ENCODE measurements around the gene CHCHD6. TPM values are rescaled to one million over a fixed set of nuclear protein-coding genes. Genes with fewer than 3 reads are reported as not detected.

Gene CHCHD6
- total and polyA plus RNA-seq, 2 donors from 2014 or later = 10.7 to 35.2 TPM

GRCh38 chr3:127003175-127003555, 299.1 kb downstream of the CHCHD6 start:
- DNase-seq (no peak), FAIRE-seq (no peak)
- no peaks in the 10 kb centered on the region for H3K9me3 ChIP-seq (ENCODE audit: control insufficient read depth in 2 of 3, insufficient read depth in 1 of 3, low read length in 3 of 3)
- H3K9ac ChIP-seq (ENCODE audit: low read length in 3 of 3) = no peak overlapping the region
- no peak overlapping the region for H3K27ac ChIP-seq (ENCODE audit: low read depth in 2 of 2, low read length in 2 of 2)
- H3K4me3 ChIP-seq (ENCODE audit: low read length in 3 of 3) = no peak overlapping the region
- intact Hi-C loops (cut with DNase I) = no loop called here
- peaks cover 0 to 15% (median 0%) of the 10 kb centered on the region in 3 donors for H3K4me1 ChIP-seq (ENCODE audit: control insufficient read depth in 2 of 3, insufficient read depth in 2 of 3, low read depth in 1 of 3, low read length in 3 of 3)
- no peaks in the 10 kb centered on the region for H3K36me3 ChIP-seq (ENCODE audit: control insufficient read depth in 2 of 3, insufficient read depth in 3 of 3, low read length in 3 of 3)
- no peak for TF ChIP-seq CTCF (IDR thresholded peaks at IDR 0.05; ENCODE audit: borderline replicate concordance, extremely low read depth, insufficient read depth)
- no peaks in the 10 kb centered on the region for H3K27me3 ChIP-seq (ENCODE audit: control insufficient read depth, insufficient read depth, low read length)

GRCh38 chr3:127003601-127004280, 299.7 kb downstream of the CHCHD6 start:
- H3K27ac ChIP-seq (ENCODE audit: low read depth in 2 of 2, low read length in 2 of 2) = no peak overlapping the region

DNA sequence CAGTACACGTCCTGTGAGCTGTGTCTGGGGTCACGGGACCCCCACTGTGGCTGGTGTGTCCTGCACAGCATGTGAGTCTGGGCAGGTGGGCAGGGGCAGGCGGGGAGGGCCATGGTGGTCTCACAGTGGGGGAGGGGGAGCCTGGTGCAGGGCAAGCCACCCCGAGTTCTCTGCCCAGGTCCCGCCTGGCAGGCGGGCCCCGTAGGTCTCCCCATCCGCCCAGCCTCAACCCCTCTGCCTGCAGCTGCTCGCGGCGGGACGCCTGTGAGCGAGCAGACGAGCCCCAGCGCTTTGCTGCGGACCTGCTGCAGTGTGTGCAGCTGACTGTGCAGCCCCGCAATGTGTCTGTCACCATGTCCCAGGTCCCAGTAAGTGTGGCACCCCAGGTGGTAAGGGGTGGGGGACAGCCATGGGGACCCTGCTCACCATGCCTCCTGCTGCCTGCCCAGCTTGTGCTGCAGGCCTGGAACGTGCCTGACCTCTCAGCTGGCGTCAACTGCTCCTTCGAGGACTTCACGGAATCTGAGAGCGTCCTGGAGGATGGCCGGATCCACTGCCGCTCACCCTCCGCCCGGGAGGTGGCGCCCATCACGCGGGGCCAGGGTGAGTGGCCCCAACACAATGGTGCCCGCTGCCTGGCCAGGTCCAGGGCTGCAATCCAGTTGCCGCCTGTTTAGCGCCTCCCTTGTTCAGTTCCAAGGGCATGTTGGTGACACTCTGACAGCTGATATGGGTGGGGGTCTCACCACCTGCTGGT, 300.8 kb downstream of the CHCHD6 start:
- FAIRE-seq (no peak), DNase-seq (no peak)
- intact Hi-C loops (cut with DNase I) = no loop called here
- no peak overlapping the region for H3K9ac ChIP-seq (ENCODE audit: low read length in 3 of 3)
- H3K4me1 ChIP-seq (ENCODE audit: control insufficient read depth in 2 of 3, insufficient read depth in 2 of 3, low read depth in 1 of 3, low read length in 3 of 3) = peaks cover 0 to 15% (median 0%) of the 10 kb centered on the region in 3 donors
- H3K27me3 ChIP-seq (ENCODE audit: control insufficient read depth, insufficient read depth, low read length) = no peaks in the 10 kb centered on the region
- TF ChIP-seq CTCF (IDR thresholded peaks at IDR 0.05; ENCODE audit: borderline replicate concordance, extremely low read depth, insufficient read depth) = no peak
- no peaks in the 10 kb centered on the region for H3K36me3 ChIP-seq (ENCODE audit: control insufficient read depth in 2 of 3, insufficient read depth in 3 of 3, low read length in 3 of 3)
- H3K4me3 ChIP-seq (ENCODE audit: low read length in 3 of 3) = no peak overlapping the region
- H3K9me3 ChIP-seq (ENCODE audit: control insufficient read depth in 2 of 3, insufficient read depth in 1 of 3, low read length in 3 of 3) = no peaks in the 10 kb centered on the region
- no peak overlapping the region for H3K27ac ChIP-seq (ENCODE audit: low read depth in 2 of 2, low read length in 2 of 2)

More at GRCh38 chr3:127003601-127004280, 299.7 kb downstream of the CHCHD6 start:
- Histone ChIP-seq H3K27me3 (ENCODE audit: control insufficient read depth, insufficient read depth, low read length) (no peaks in the 10 kb centered on the region), H3K4me1 (ENCODE audit: control insufficient read depth in 2 of 3, insufficient read depth in 2 of 3, low read depth in 1 of 3, low read length in 3 of 3) (peaks cover 0 to 15% (median 0%) of the 10 kb centered on the region in 3 donors), H3K36me3 (ENCODE audit: control insufficient read depth in 2 of 3, insufficient read depth in 3 of 3, low read length in 3 of 3) (no peaks in the 10 kb centered on the region), H3K4me3 (ENCODE audit: low read length in 3 of 3) (no peak overlapping the region), H3K9me3 (ENCODE audit: control insufficient read depth in 2 of 3, insufficient read depth in 1 of 3, low read length in 3 of 3) (no peaks in the 10 kb centered on the region), H3K9ac (ENCODE audit: low read length in 3 of 3) (no peak overlapping the region)
- no peak for FAIRE-seq
- DNase-seq = no peak
- intact Hi-C loops (cut with DNase I) = no loop called here
- TF ChIP-seq CTCF (IDR thresholded peaks at IDR 0.05; ENCODE audit: borderline replicate concordance, extremely low read depth, insufficient read depth) = no peak

Measured in kidney (tissue), 14 donors.